HCT116 (cell line): ENCODE results near the gene HSPA9. TPM values are rescaled to one million over a fixed set of nuclear protein-coding genes. Genes with fewer than 3 reads are reported as not detected.

Source experiments
- ATAC-seq: fragments of 200-7000 bp; cut with Tn5 transposase; 2 replicates; pipeline ENCODE4 v1.9.1; 2020; ENCODE audit warnings: mild to moderate bottlenecking, moderate library complexity
- BruUV-seq: library from RNA; stranded (reverse); fragments of 400-500 nt; replicated peaks from 2 replicates; lab custom pipeline; 2021; lab: Mats Ljungman, UMichigan
- CTCF ChIA-PET: fragments of 300-600 bp; sonication (Branson Sonifier 250); formaldehyde crosslinking; loops from one replicate; lab custom pipeline; 2021; ENCODE audit warnings: antibody characterized with exemption; lab: Charles Lee
- POLR2A ChIA-PET: fragments of 300-600, 350-600 bp; sonication (Branson Sonifier 250); formaldehyde crosslinking; loops from one replicate; lab custom pipeline; 2021; ENCODE audit warnings: antibody characterized with exemption; lab: Charles Lee
- RAD21 ChIA-PET, 2 experiments: fragments of 300-600 bp; sonication (Branson Sonifier 250); formaldehyde crosslinking; loops; one replicate each; lab custom pipeline; 2023; ENCODE audit warnings: low total read pairs in 2 of 2; ENCODE audit not compliant: uncharacterized antibody in 2 of 2, unreplicated experiment in 2 of 2, low non-redundant PET in 1 of 2; lab: Charles Lee
- DNase-seq: peaks from one replicate; pipeline ENCODE4 v3.0.0-alpha.2; 2010; ENCODE audit warnings: low read depth, low spot score
- H2AFZ ChIP-seq: fragments of 200-600 bp; shearing (Covaris generic), sonication (generic); 2 replicates; pipeline ENCODE4 v1.6.1; 2017; ENCODE audit warnings: low read depth, mixed run types, mixed read lengths, antibody characterized with exemption, low read length; ENCODE audit not compliant: poor library complexity, severe bottlenecking
- H3K27ac ChIP-seq: 2 replicates; pipeline ENCODE4 v1.5.1; 2012; ENCODE audit warnings: low read depth, low read length
- H3K27me3 ChIP-seq: fragments of 200-600 bp; sonication (generic); 2 replicates; pipeline ENCODE4 v1.6.1; 2016; ENCODE audit warnings: mixed run types, low read length, mixed read lengths; ENCODE audit not compliant: insufficient read depth
- H3K36me3 ChIP-seq, 2 experiments: fragments of 200-500 bp in 1 of 2; fragments of 200-600 bp in 1 of 2; sonication (Bioruptor generic) in 1 of 2; sonication (generic) in 1 of 2; 2 replicates each; pipeline versions ENCODE4 v1.5.1 to v1.6.1; 2014 to 2016; ENCODE audit warnings: low read length in 2 of 2, inconsistent platforms in 1 of 2, mixed read lengths in 1 of 2, mixed run types in 1 of 2; ENCODE audit not compliant: insufficient read depth in 2 of 2, control insufficient read depth in 1 of 2
- H3K4me1 ChIP-seq, 2 experiments: fragments of 200-600 bp in 1 of 2; sonication (generic) in 1 of 2; 2 replicates each; pipeline versions ENCODE4 v1.5.1 to v1.6.1; 2012 to 2017; ENCODE audit warnings: low read length in 2 of 2, inconsistent platforms in 1 of 2, mild to moderate bottlenecking in 1 of 2, mixed read lengths in 1 of 2, mixed run types in 1 of 2, moderate library complexity in 1 of 2; ENCODE audit not compliant: insufficient read depth in 2 of 2, control insufficient read depth in 1 of 2
- H3K4me2 ChIP-seq: fragments of 200-600 bp; sonication (generic); 2 replicates; pipeline ENCODE4 v1.6.1; 2017; ENCODE audit warnings: mixed run types, low read length, mixed read lengths
- H3K4me3 ChIP-seq, 2 experiments: fragments of 200-600 bp in 1 of 2; sonication (generic) in 1 of 2; replicated peaks in 1 of 2; 2 replicates each; pipeline ENCODE4 v1.5.1; 2011 to 2016; ENCODE audit warnings: low read length in 2 of 2, control low read depth in 1 of 2, low read depth in 1 of 2, mild to moderate bottlenecking in 1 of 2, mixed read lengths in 1 of 2, mixed run types in 1 of 2
- H3K79me2 ChIP-seq: fragments of 200-600 bp; sonication (generic); 2 replicates; pipeline ENCODE4 v1.6.1; 2017; ENCODE audit warnings: mild to moderate bottlenecking, mixed run types, low read length, moderate library complexity, mixed read lengths; ENCODE audit not compliant: insufficient read depth
- H3K9ac ChIP-seq: fragments of 200-600 bp; sonication (generic); 2 replicates; pipeline ENCODE4 v1.6.1; 2016; ENCODE audit warnings: low read length, mixed read lengths
- H3K9me2 ChIP-seq: fragments of 200-600 bp; sonication (generic), shearing (Covaris generic); 2 replicates; pipeline ENCODE4 v1.6.1; 2017; ENCODE audit warnings: mixed run types, mild to moderate bottlenecking, moderate library complexity; ENCODE audit not compliant: insufficient read depth
- H3K9me3 ChIP-seq, 2 experiments: fragments of 200-500 bp in 1 of 2; fragments of 200-600 bp in 1 of 2; sonication (Bioruptor generic) in 1 of 2; sonication (generic) in 1 of 2; 2 replicates each; pipeline ENCODE4 v1.6.1; 2014 to 2017; ENCODE audit warnings: low read length in 2 of 2, mixed read lengths in 2 of 2, inconsistent platforms in 1 of 2, low read depth in 1 of 2, mild to moderate bottlenecking in 1 of 2, mixed run types in 1 of 2, moderate library complexity in 1 of 2; ENCODE audit not compliant: control insufficient read depth in 1 of 2, insufficient read depth in 1 of 2
- H4K20me1 ChIP-seq: fragments of 200-600 bp; sonication (generic), shearing (Covaris generic); 2 replicates; pipeline ENCODE4 v1.6.1; 2017; ENCODE audit warnings: mixed run types, mild to moderate bottlenecking, moderate library complexity; ENCODE audit not compliant: insufficient read depth
- EGR1 ChIP-seq: IDR thresholded peaks from 2 replicates; pipeline ENCODE4 v1.6.1; 2012; ENCODE audit warnings: low read depth
- ELF1 ChIP-seq: IDR thresholded peaks from 2 replicates; pipeline ENCODE4 v1.6.1; 2012; ENCODE audit warnings: low read depth, borderline replicate concordance
- POLR2A ChIP-seq: IDR thresholded peaks from 2 replicates; pipeline ENCODE4 v1.7.0; 2011; ENCODE audit warnings: borderline replicate concordance; ENCODE audit not compliant: insufficient read depth, insufficient read length; ENCODE audit errors: extremely low read depth
- POLR2AphosphoS5 ChIP-seq: IDR thresholded peaks from 2 replicates; pipeline ENCODE4 v1.6.1; 2011; ENCODE audit warnings: mild to moderate bottlenecking, low read depth, low read length, moderate library complexity
- SP1 ChIP-seq: IDR thresholded peaks from 2 replicates; pipeline ENCODE4 v1.6.1; 2012; ENCODE audit warnings: low read depth
- ZNF274 ChIP-seq: fragments of 200-500 bp; sonication (Bioruptor generic); IDR thresholded peaks from 2 replicates; pipeline ENCODE4 v1.6.1; 2014; ENCODE audit warnings: mild to moderate bottlenecking, low read depth, low read length, inconsistent platforms
- intact Hi-C: fragments of 100-400 bp; cut with micrococcal nuclease; formaldehyde crosslinking; loops from 2 replicates; pipeline ENCODE4 v1.10.0; 2022
- total RNA-seq: library from RNA; stranded (reverse); gene quantifications from one replicate; pipeline ENCODE4 v1.2.1, GENCODE V29; 2021; ENCODE audit not compliant: unreplicated experiment
- TF ChIP-seq, protein P1 (sequence below), 3 experiments: fragments of 200-600 bp in 1 of 3; sonication (generic) in 1 of 3; IDR thresholded peaks in 2 of 3; conservative IDR thresholded peaks in 1 of 3; 2 replicates each; pipeline ENCODE4 v1.5.1; 2012 to 2017; ENCODE audit warnings: low read depth in 2 of 3, low read length in 2 of 3, antibody characterized with exemption in 1 of 3, borderline replicate concordance in 1 of 3, control low read depth in 1 of 3, mild to moderate bottlenecking in 1 of 3, mixed read lengths in 1 of 3, mixed run types in 1 of 3, moderate library complexity in 1 of 3; ENCODE audit not compliant: insufficient read depth in 1 of 3

The HSPA9 gene
- total RNA-seq, 1 experiment from 2014 or later = 486 TPM

DNA sequence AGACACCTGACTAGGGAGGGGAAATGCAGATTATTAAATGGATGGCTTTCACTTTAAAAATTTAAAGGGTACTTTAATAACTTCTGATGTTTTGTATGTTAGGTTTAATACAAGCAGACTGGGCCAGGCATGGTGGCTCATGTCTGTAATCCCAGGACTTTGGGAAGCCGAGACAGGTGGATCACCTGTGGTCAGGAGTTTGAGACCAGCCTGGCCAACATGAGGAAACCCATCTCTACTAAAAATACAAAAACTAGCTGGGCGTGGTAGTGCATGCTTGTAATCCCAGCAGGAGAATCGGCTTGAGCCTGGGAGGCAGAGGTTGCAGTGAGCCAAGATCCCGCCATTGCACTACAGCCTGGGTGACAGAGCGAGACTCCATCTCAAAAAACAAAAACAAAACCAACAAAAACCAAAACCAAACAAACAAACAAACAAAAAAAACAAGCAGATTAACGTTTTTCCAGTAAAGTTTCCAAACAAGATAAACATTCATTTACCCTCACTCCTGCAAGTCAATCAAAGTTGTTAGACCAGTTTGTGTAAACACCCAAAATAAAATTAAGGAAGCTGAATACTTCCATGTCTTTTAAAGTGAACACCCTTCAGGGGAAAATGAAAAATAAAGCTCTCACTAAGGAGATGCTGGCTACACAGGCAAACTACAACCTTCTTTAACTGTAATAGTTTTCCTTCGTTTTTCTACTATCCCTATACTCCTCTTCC lies 46.3 kb downstream of the HSPA9 start:
- Histone ChIP-seq H3K9ac (no peak overlapping the region), H3K27ac (no peak overlapping the region), H4K20me1 (peaks cover 18% of the 10 kb centered on the region; the same call in 1 of the 2 replicates), H3K4me1 (peaks cover 0 to 3% of the 10 kb centered on the region in 2 experiments; a peak in 1 of 4 replicates), H2AFZ (no peak overlapping the region), H3K9me3 (no peaks in the 10 kb centered on the region), H3K79me2 (peaks cover 99% of the 10 kb centered on the region), H3K27me3 (no peaks in the 10 kb centered on the region), H3K36me3 (peaks cover 6 to 20% of the 10 kb centered on the region in 2 experiments; a peak in 2 of 4 replicates), H3K9me2 (no peaks in the 10 kb centered on the region), H3K4me3 (no peak overlapping the region), H3K4me2 (no peak overlapping the region)
- intact Hi-C loops = no loop called here
- RAD21 ChIA-PET = no interaction called here
- DNase-seq (no peak), ATAC-seq (no peak)
- TF ChIP-seq SP1 = no peak
- TF ChIP-seq ELF1 = no peak
- TF ChIP-seq, protein P1, sequence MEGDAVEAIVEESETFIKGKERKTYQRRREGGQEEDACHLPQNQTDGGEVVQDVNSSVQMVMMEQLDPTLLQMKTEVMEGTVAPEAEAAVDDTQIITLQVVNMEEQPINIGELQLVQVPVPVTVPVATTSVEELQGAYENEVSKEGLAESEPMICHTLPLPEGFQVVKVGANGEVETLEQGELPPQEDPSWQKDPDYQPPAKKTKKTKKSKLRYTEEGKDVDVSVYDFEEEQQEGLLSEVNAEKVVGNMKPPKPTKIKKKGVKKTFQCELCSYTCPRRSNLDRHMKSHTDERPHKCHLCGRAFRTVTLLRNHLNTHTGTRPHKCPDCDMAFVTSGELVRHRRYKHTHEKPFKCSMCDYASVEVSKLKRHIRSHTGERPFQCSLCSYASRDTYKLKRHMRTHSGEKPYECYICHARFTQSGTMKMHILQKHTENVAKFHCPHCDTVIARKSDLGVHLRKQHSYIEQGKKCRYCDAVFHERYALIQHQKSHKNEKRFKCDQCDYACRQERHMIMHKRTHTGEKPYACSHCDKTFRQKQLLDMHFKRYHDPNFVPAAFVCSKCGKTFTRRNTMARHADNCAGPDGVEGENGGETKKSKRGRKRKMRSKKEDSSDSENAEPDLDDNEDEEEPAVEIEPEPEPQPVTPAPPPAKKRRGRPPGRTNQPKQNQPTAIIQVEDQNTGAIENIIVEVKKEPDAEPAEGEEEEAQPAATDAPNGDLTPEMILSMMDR (IDR thresholded peaks at IDR 0.05 in 2 of 3, conservative IDR thresholded peaks at IDR 0.05 in 1 of 3; ENCODE audit: borderline replicate concordance in 1 of 3, insufficient read depth in 1 of 3, low read depth in 2 of 3, low read length in 2 of 3) = no peak
- no peak for TF ChIP-seq ZNF274
- no peak for TF ChIP-seq POLR2AphosphoS5
- no peak for TF ChIP-seq EGR1
- TF ChIP-seq POLR2A = no peak
- CTCF ChIA-PET = no interaction called here
- POLR2A ChIA-PET = interaction anchor here (1.0 kb wide), 2 partner anchors 14 to 15 kb away, joined by 3 read pairs; partner anchors contain the start of gene ETF1
- no TSS peak for BruUV-seq
